IMR-90 (cell line): Measurements from ENCODE around the gene TXNDC16. TPM values are rescaled to one million over a fixed set of nuclear protein-coding genes. Genes with fewer than 3 reads are reported as not detected.

Source experiments
- ATAC-seq: fragments of 200-7000 bp; cut with Tn5 transposase; 2 replicates; pipeline ENCODE4 v1.9.1; 2020; ENCODE audit warnings: low read depth, mild to moderate bottlenecking, moderate library complexity
- BruUV-seq: library from RNA; stranded (reverse); fragments of 400-500 nt; replicated peaks from 2 replicates; lab custom pipeline; 2021; lab: Mats Ljungman, UMichigan
- CTCF ChIA-PET: fragments of 300-600 bp; formaldehyde crosslinking; extraction: SDS; loops from one replicate; lab custom pipeline; 2021; ENCODE audit warnings: antibody characterized with exemption; lab: Yijun Ruan, JAX
- POLR2A ChIA-PET: fragments of 300-600 bp; sonication (Branson Sonifier 250); formaldehyde crosslinking; loops from one replicate; lab custom pipeline; 2022; ENCODE audit warnings: antibody characterized with exemption; ENCODE audit not compliant: unreplicated experiment; lab: Charles Lee
- DNase-seq: peaks from one replicate; pipeline ENCODE4 v3.0.0; 2013
- H2AFZ ChIP-seq: replicated peaks from 2 replicates; pipeline ENCODE3; 2013; ENCODE audit warnings: low read length, mild to moderate bottlenecking; ENCODE audit not compliant: poor library complexity
- H2AK5ac ChIP-seq: 2 replicates; pipeline ENCODE4 v1.6.1; 2013; ENCODE audit warnings: low read depth, low read length, inconsistent platforms
- H2AK9ac ChIP-seq: replicated peaks from 2 replicates; pipeline ENCODE3; 2013; ENCODE audit warnings: mild to moderate bottlenecking, low read depth, low read length, moderate library complexity; ENCODE audit not compliant: poor library complexity
- H2BK120ac ChIP-seq: 2 replicates; pipeline ENCODE4 v1.6.1; 2013; ENCODE audit warnings: low read depth, low read length, inconsistent platforms
- H2BK15ac ChIP-seq: 3 replicates; pipeline ENCODE4 v1.6.1; 2013; ENCODE audit warnings: low read depth, low read length, inconsistent platforms
- H2BK20ac ChIP-seq: 2 replicates; pipeline ENCODE4 v1.6.1; 2013; ENCODE audit warnings: low read depth, mild to moderate bottlenecking, inconsistent platforms, low read length, moderate library complexity
- H2BK5ac ChIP-seq: 2 replicates; pipeline ENCODE4 v1.6.1; 2013; ENCODE audit warnings: mild to moderate bottlenecking, low read depth, low read length, inconsistent platforms; ENCODE audit not compliant: poor library complexity, severe bottlenecking
- H3K14ac ChIP-seq: replicated peaks from 2 replicates; pipeline ENCODE4 v1.6.1; 2013; ENCODE audit warnings: low read depth, low read length, inconsistent platforms
- H3K18ac ChIP-seq: 2 replicates; pipeline ENCODE4 v1.6.1; 2013; ENCODE audit warnings: low read depth, low read length, control low read depth
- H3K23ac ChIP-seq: 2 replicates; pipeline ENCODE4 v1.6.1; 2013; ENCODE audit warnings: low read depth, low read length, inconsistent platforms
- H3K27ac ChIP-seq: 2 replicates; pipeline ENCODE4 v1.5.1; 2013; ENCODE audit warnings: mild to moderate bottlenecking, control low read depth, low read length; ENCODE audit not compliant: insufficient read depth
- H3K27me3 ChIP-seq: 2 replicates; pipeline ENCODE4 v1.6.1; 2013; ENCODE audit warnings: low read length; ENCODE audit not compliant: control insufficient read depth, insufficient read depth
- H3K36me3 ChIP-seq: 2 replicates; pipeline ENCODE4 v1.6.1; 2013; ENCODE audit warnings: low read length, mixed read lengths; ENCODE audit not compliant: control insufficient read depth, insufficient read depth
- H3K4ac ChIP-seq: 2 replicates; pipeline ENCODE4 v1.6.1; 2013; ENCODE audit warnings: low read depth, low read length, inconsistent platforms
- H3K4me1 ChIP-seq: 2 replicates; pipeline ENCODE4 v1.6.1; 2013; ENCODE audit warnings: low read length, mixed read lengths; ENCODE audit not compliant: control insufficient read depth, insufficient read depth
- H3K4me2 ChIP-seq: 2 replicates; pipeline ENCODE4 v1.6.1; 2013; ENCODE audit warnings: low read depth, mild to moderate bottlenecking, control low read depth, low read length, moderate library complexity
- H3K4me3 ChIP-seq: 2 replicates; pipeline ENCODE4 v1.5.1; 2013; ENCODE audit warnings: low read depth, mild to moderate bottlenecking, control low read depth, low read length, moderate library complexity; ENCODE audit not compliant: insufficient read depth
- H3K56ac ChIP-seq: 2 replicates; pipeline ENCODE4 v1.6.1; 2013; ENCODE audit warnings: low read length, inconsistent platforms; ENCODE audit not compliant: insufficient read depth; ENCODE audit errors: extremely low read depth
- H3K79me1 ChIP-seq, 2 experiments: 2 replicates each; pipeline ENCODE4 v1.6.1; 2013; ENCODE audit warnings: low read length in 2 of 2, inconsistent platforms in 1 of 2, low read depth in 1 of 2
- H3K9ac ChIP-seq: 2 replicates; pipeline ENCODE4 v1.6.1; 2013; ENCODE audit warnings: low read depth, low read length, control low read depth
- H3K9me1 ChIP-seq: 2 replicates; pipeline ENCODE4 v1.6.1; 2013; ENCODE audit warnings: low read length, inconsistent platforms; ENCODE audit not compliant: insufficient read depth
- H3K9me3 ChIP-seq: 2 replicates; pipeline ENCODE4 v1.6.1; 2013; ENCODE audit warnings: low read length; ENCODE audit not compliant: control insufficient read depth, insufficient read depth
- H4K20me1 ChIP-seq: 2 replicates; pipeline ENCODE4 v1.6.1; 2013; ENCODE audit warnings: low read length, inconsistent platforms; ENCODE audit not compliant: insufficient read depth
- H4K5ac ChIP-seq: 2 replicates; pipeline ENCODE4 v1.6.1; 2013; ENCODE audit warnings: mild to moderate bottlenecking, low read depth, low read length, control low read depth
- H4K8ac ChIP-seq, 2 experiments: 2 replicates each; pipeline ENCODE4 v1.6.1; 2013; ENCODE audit warnings: low read depth in 2 of 2, low read length in 2 of 2, control low read depth in 1 of 2, inconsistent platforms in 1 of 2
- H4K91ac ChIP-seq: 2 replicates; pipeline ENCODE4 v1.6.1; 2013; ENCODE audit warnings: low read depth, low read length, inconsistent platforms; ENCODE audit not compliant: insufficient read depth
- BHLHE40 ChIP-seq: fragments of 150-350 bp; IDR thresholded peaks from 2 replicates; pipeline ENCODE4 v1.6.1; 2016; ENCODE audit warnings: mild to moderate bottlenecking, low read depth, low read length
- CEBPB ChIP-seq: IDR thresholded peaks from 2 replicates; pipeline ENCODE4 v1.6.1; 2012; ENCODE audit warnings: low read depth, low read length, improper control_type of control experiment
- CHD1 ChIP-seq: IDR thresholded peaks from 2 replicates; pipeline ENCODE4 v1.6.1; 2012; ENCODE audit warnings: low read depth, low read length, improper control_type of control experiment
- ELK1 ChIP-seq: fragments of 150-350 bp; IDR thresholded peaks from 2 replicates; pipeline ENCODE4 v1.6.1; 2016; ENCODE audit warnings: low read depth, mild to moderate bottlenecking, low read length, moderate library complexity, borderline replicate concordance
- FOS ChIP-seq: fragments of 150-350 bp; IDR thresholded peaks from 2 replicates; pipeline ENCODE4 v1.6.1; 2016; ENCODE audit warnings: low read depth, low read length
- MAFK ChIP-seq: IDR thresholded peaks from 2 replicates; pipeline ENCODE4 v1.6.1; 2012; ENCODE audit warnings: low read depth, low read length, improper control_type of control experiment
- MAZ ChIP-seq: IDR thresholded peaks from 2 replicates; pipeline ENCODE4 v1.6.1; 2012; ENCODE audit warnings: low read depth, mild to moderate bottlenecking, low read length, improper control_type of control experiment, moderate library complexity, borderline replicate concordance
- MXI1 ChIP-seq: IDR thresholded peaks from 2 replicates; pipeline ENCODE4 v1.6.1; 2012; ENCODE audit warnings: low read depth, mild to moderate bottlenecking, low read length, moderate library complexity, borderline replicate concordance
- NFE2L2 ChIP-seq: fragments of 150-350 bp; IDR thresholded peaks from 2 replicates; pipeline ENCODE4 v1.6.1; 2016; ENCODE audit warnings: low read depth, mild to moderate bottlenecking, low read length
- POLR2A ChIP-seq: IDR thresholded peaks from 2 replicates; pipeline ENCODE4 v1.6.1; 2012; ENCODE audit warnings: mild to moderate bottlenecking, low read depth, low read length
- RAD21 ChIP-seq: IDR thresholded peaks from 2 replicates; pipeline ENCODE4 v1.6.1; 2012; ENCODE audit warnings: low read length, improper control_type of control experiment
- RCOR1 ChIP-seq: IDR thresholded peaks from 2 replicates; pipeline ENCODE4 v1.6.1; 2012; ENCODE audit warnings: mild to moderate bottlenecking, low read length, improper control_type of control experiment; ENCODE audit not compliant: insufficient replicate concordance
- RFX5 ChIP-seq: IDR thresholded peaks from 2 replicates; pipeline ENCODE4 v1.8.0; 2012; ENCODE audit warnings: low read depth, mild to moderate bottlenecking, low read length, moderate library complexity
- SMC3 ChIP-seq: fragments of 150-350 bp; IDR thresholded peaks from 2 replicates; pipeline ENCODE4 v1.6.1; 2016; ENCODE audit warnings: low read depth, mild to moderate bottlenecking, antibody characterized with exemption, low read length, moderate library complexity
- WGBS, 2 experiments: methylation state at CpG; one replicate each; pipeline versions ENCODE4 v1.1.5 to v1.1.7; 2013; ENCODE audit warnings: missing lambda C conversion rate in 2 of 2; ENCODE audit not compliant: insufficient read length in 1 of 2; ENCODE audit errors: extremely low coverage in 2 of 2; 5-methylcytosine and 5-hydroxymethylcytosine counted together
- dilution Hi-C: fragments of 300-500 bp; cut with HindIII; formaldehyde crosslinking; loops from one replicate; pipeline ENCODE4 v1.14.3; 2018; ENCODE audit warnings: low sequenced_read_pairs; ENCODE audit not compliant: unreplicated experiment
- in situ Hi-C: fragments of 300-500 bp; cut with MboI; formaldehyde crosslinking; loops from 3 replicates; pipeline ENCODE4 v1.14.3; 2019; ENCODE audit warnings: low sequenced_read_pairs, inconsistent platforms, mixed read lengths
- intact Hi-C: fragments of 100-400 bp; cut with micrococcal nuclease; formaldehyde crosslinking; loops from 2 replicates; pipeline ENCODE4 v1.10.0; 2022
- polyA plus RNA-seq, 3 experiments: library from polyadenylated mRNA; depleted of rRNA; stranded (reverse); fragments of >200 nt; gene quantifications; 2 replicates each; pipeline ENCODE4 v1.2.3, GENCODE V29; 2012; ENCODE audit warnings: low replicate concordance in 1 of 3
- total RNA-seq: library from RNA; depleted of rRNA; stranded (reverse); fragments of >200 nt; gene quantifications from 2 replicates; pipeline ENCODE4 v1.2.3, GENCODE V29; 2012
- TF ChIP-seq, protein P1 (sequence below): conservative IDR thresholded peaks from 2 replicates; pipeline ENCODE4 v1.5.1; 2012; ENCODE audit warnings: mild to moderate bottlenecking, low read depth, low read length, improper control_type of control experiment
- TF ChIP-seq, protein P2 (sequence below): fragments of 150-350 bp; IDR thresholded peaks from 2 replicates; pipeline ENCODE4 v1.6.1; 2017; ENCODE audit warnings: mild to moderate bottlenecking, antibody characterized with exemption, low read length, low read depth

The TXNDC16 gene
- total and polyA plus RNA-seq, 2 of the 4 experiments (the other 2 are of a cell fraction), result 1.4 TPM

DNA sequence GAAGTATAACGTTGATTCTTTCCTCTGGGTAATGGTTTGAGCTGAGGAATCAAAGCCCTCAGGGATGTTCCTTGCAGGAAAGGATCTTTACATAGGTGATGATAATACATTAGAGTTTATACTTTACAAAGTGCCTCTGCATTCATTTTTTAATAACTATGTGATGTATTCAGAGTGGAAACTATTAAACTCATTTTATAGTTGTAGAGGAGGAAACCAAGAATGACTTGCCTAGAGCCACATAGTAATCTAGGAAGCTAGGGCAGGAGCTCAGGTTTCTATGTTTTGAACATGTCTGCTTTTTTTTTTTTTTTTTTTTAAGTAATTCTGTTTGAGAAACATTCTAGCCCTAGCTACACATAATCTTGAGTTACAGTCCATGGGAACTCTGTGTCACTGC, 117.3 kb downstream of the TXNDC16 start:
- no peak overlapping the region for H3K9ac ChIP-seq
- H3K56ac ChIP-seq, result no peak overlapping the region
- POLR2A ChIA-PET, result interaction anchor here (0.6 kb wide), 2 partner anchors 109 to 291 kb away, joined by 3 to 5 read pairs; no protein-coding TSS in a partner anchor
- H2BK20ac ChIP-seq, result no peak overlapping the region
- no peaks in the 10 kb centered on the region for H3K36me3 ChIP-seq
- H2AK5ac ChIP-seq, result no peak overlapping the region
- no peaks in the 10 kb centered on the region for H3K4me1 ChIP-seq
- no peak overlapping the region for H2BK5ac ChIP-seq
- H3K4ac ChIP-seq, result no peak overlapping the region
- no peak for TF ChIP-seq SMC3
- TF ChIP-seq MAZ, result no peak
- no peak for TF ChIP-seq RCOR1
- no peak for TF ChIP-seq POLR2A
- TF ChIP-seq RAD21, result no peak
- no peak for TF ChIP-seq ELK1
- TF ChIP-seq MAFK, result no peak
- TF ChIP-seq CHD1, result no peak
- TF ChIP-seq, protein P1, sequence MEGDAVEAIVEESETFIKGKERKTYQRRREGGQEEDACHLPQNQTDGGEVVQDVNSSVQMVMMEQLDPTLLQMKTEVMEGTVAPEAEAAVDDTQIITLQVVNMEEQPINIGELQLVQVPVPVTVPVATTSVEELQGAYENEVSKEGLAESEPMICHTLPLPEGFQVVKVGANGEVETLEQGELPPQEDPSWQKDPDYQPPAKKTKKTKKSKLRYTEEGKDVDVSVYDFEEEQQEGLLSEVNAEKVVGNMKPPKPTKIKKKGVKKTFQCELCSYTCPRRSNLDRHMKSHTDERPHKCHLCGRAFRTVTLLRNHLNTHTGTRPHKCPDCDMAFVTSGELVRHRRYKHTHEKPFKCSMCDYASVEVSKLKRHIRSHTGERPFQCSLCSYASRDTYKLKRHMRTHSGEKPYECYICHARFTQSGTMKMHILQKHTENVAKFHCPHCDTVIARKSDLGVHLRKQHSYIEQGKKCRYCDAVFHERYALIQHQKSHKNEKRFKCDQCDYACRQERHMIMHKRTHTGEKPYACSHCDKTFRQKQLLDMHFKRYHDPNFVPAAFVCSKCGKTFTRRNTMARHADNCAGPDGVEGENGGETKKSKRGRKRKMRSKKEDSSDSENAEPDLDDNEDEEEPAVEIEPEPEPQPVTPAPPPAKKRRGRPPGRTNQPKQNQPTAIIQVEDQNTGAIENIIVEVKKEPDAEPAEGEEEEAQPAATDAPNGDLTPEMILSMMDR, result no peak
- no peak for TF ChIP-seq CEBPB
- no peak for TF ChIP-seq MXI1
- TF ChIP-seq, protein P2, sequence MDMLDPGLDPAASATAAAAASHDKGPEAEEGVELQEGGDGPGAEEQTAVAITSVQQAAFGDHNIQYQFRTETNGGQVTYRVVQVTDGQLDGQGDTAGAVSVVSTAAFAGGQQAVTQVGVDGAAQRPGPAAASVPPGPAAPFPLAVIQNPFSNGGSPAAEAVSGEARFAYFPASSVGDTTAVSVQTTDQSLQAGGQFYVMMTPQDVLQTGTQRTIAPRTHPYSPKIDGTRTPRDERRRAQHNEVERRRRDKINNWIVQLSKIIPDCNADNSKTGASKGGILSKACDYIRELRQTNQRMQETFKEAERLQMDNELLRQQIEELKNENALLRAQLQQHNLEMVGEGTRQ, result no peak
- TF ChIP-seq NFE2L2, result no peak
- TF ChIP-seq RFX5, result no peak
- TF ChIP-seq FOS, result no peak
- TF ChIP-seq BHLHE40, result no peak
- H3K9me1 ChIP-seq, result 0 out of 2 replicates have a peak, but pooled peaks cover 3% of the 10 kb centered on the region
- intact Hi-C loops (no loop called here), dilution Hi-C loops (no loop called here), in situ Hi-C loops (no loop called here)
- no peak overlapping the region for H3K4me2 ChIP-seq
- no peak overlapping the region for H3K27ac ChIP-seq
- no peaks in the 10 kb centered on the region for H3K27me3 ChIP-seq
- H3K4me3 ChIP-seq, result no peak overlapping the region
- no peaks in the 10 kb centered on the region for H3K9me3 ChIP-seq
- no peak for DNase-seq
- H2AK9ac ChIP-seq, result no peak overlapping the region
- CTCF ChIA-PET, result interaction anchor here (0.9 kb wide), 1 partner anchor 31 kb away, joined by 3 read pairs; no protein-coding TSS in a partner anchor
- H3K23ac ChIP-seq, result no peak overlapping the region
- no peaks in the 10 kb centered on the region for H3K79me1 ChIP-seq
- ATAC-seq, result no peak
- H4K8ac ChIP-seq, result no peak overlapping the region
- H2BK120ac ChIP-seq, result no peak overlapping the region
- no peak overlapping the region for H4K91ac ChIP-seq
- no TSS peak for BruUV-seq
- H3K18ac ChIP-seq, result no peak overlapping the region
- H2BK15ac ChIP-seq, result no peak overlapping the region
- WGBS, 2 experiments, result no CpG with 5 or more reads among the region's 1 CpG
- H2AFZ ChIP-seq, result no peak overlapping the region
- H4K5ac ChIP-seq, result no peak overlapping the region
- no peak overlapping the region for H3K14ac ChIP-seq
- H4K20me1 ChIP-seq, result no peaks in the 10 kb centered on the region
